Thoracic aorta (tissue), 2 donors: ENCODE data around the gene CEP19. TPM values are rescaled to one million over a fixed set of nuclear protein-coding genes. Genes with fewer than 3 reads are reported as not detected.
"Not testable (repeated sequence)": the region's sequence is repeated elsewhere in the genome, so short reads cannot be mapped to it uniquely, and the experiment has no call there.

ENCODE experiments used
- ATAC-seq: fragments of 150-250 bp; one replicate; pipeline ENCODE4 v1.8.0; 2017; ENCODE audit warnings: low read depth; ENCODE audit not compliant: insufficient number of reproducible peaks, low FRiP score
- DNase-seq: peaks from one replicate; pipeline ENCODE4 v3.0.0-alpha.2; 2020; ENCODE audit warnings: low spot score
- H3K27ac ChIP-seq, 2 donors: fragments of 200-600 bp; sonication (generic); 1 replicate in 1 of 2; 2 replicates in 1 of 2; pipeline ENCODE4 v1.5.1; 2016; ENCODE audit warnings: mild to moderate bottlenecking in 2 of 2, moderate library complexity in 2 of 2
- H3K27me3 ChIP-seq: fragments of 200-600 bp; sonication (generic); replicated peaks from 2 replicates; pipeline ENCODE4 v1.6.0; 2016; ENCODE audit warnings: mild to moderate bottlenecking; ENCODE audit not compliant: insufficient read depth
- H3K36me3 ChIP-seq: fragments of 200-600 bp; sonication (generic); one replicate; pipeline ENCODE4 v1.5.1; 2016
- H3K4me1 ChIP-seq, 2 donors: fragments of 200-600 bp; sonication (generic); 1 replicate in 1 of 2; 2 replicates in 1 of 2; pipeline versions ENCODE4 v1.5.1 to v1.6.0; 2016; ENCODE audit warnings: low read depth in 2 of 2, mild to moderate bottlenecking in 1 of 2; ENCODE audit not compliant: control insufficient read depth in 1 of 2
- H3K4me3 ChIP-seq: fragments of 200-600 bp; sonication (generic); 2 replicates; pipeline ENCODE4 v1.5.1; 2016; ENCODE audit warnings: mild to moderate bottlenecking
- H3K9me3 ChIP-seq: fragments of 200-600 bp; sonication (generic); 2 replicates; pipeline ENCODE4 v1.5.1; 2016
- CTCF ChIP-seq: fragments of 200-600 bp; sonication (generic); IDR thresholded peaks from one replicate; pipeline ENCODE4 v1.5.1; 2019; ENCODE audit warnings: antibody characterized with exemption
- total RNA-seq, 2 donors: library from RNA; depleted of rRNA; stranded (reverse); fragments of >200 nt; gene quantifications; one replicate each; pipeline versions ENCODE4 v1.1.0 to v1.2.3, GENCODE V29; 2016

Gene CEP19
- total RNA-seq, 2 donors from 2014 or later: 0.42 to 7.3 TPM

- DNase-seq: no peak
- ATAC-seq: no peak
- H3K27me3 ChIP-seq: no peaks in the 10 kb centered on the region
- TF ChIP-seq CTCF: no peak
- H3K4me1 ChIP-seq: peaks cover 0 to 3% of the 10 kb centered on the region in 2 donors
- peaks cover 3% of the 10 kb centered on the region for H3K9me3 ChIP-seq
- H3K27ac ChIP-seq: no peak overlapping the region
- H3K4me3 ChIP-seq: no peak overlapping the region
- peaks cover 3% of the 10 kb centered on the region for H3K36me3 ChIP-seq
Measured at GRCh38 chr3:196753201-196753600, 41.2 kb upstream of the CEP19 start.

GRCh38 chr3:196749125-196749524, 37.1 kb upstream of the CEP19 start:
- H3K9me3 ChIP-seq: no peaks in the 10 kb centered on the region
- H3K27me3 ChIP-seq: no peaks in the 10 kb centered on the region
- DNase-seq (no peak), ATAC-seq (no peak)
- no peak for TF ChIP-seq CTCF
- H3K4me1 ChIP-seq: peaks cover 0 to 3% of the 10 kb centered on the region in 2 donors
- H3K4me3 ChIP-seq: no peak overlapping the region
- no peak overlapping the region for H3K27ac ChIP-seq
- peaks cover 4% of the 10 kb centered on the region for H3K36me3 ChIP-seq

GRCh38 chr3:196743569-196743968, 31.5 kb upstream of the CEP19 start:
- DNase-seq, H3K36me3 ChIP-seq, H3K27me3 ChIP-seq, H3K27ac ChIP-seq, ATAC-seq, H3K9me3 ChIP-seq, H3K4me3 ChIP-seq: not testable (repeated sequence)
- H3K4me1 ChIP-seq: peaks cover 13 to 16% of the 10 kb centered on the region in 2 donors

- Histone ChIP-seq H3K27me3 (no peaks in the 10 kb centered on the region), H3K9me3 (no peaks in the 10 kb centered on the region), H3K36me3 (no peaks in the 10 kb centered on the region), H3K4me3 (peak overlapping the region; percentile 99), H3K4me1 (peaks cover 13 to 16% of the 10 kb centered on the region in 2 donors), H3K27ac (peak overlapping the region; percentile 98 to 99)
- no peak for TF ChIP-seq CTCF
- DNase-seq (no peak), ATAC-seq (no peak)
Measured at GRCh38 chr3:196741249-196741889, 29.3 kb upstream of the CEP19 start.

GRCh38 chr3:196740481-196741248, 28.6 kb upstream of the CEP19 start:
- Histone ChIP-seq H3K36me3 (no peaks in the 10 kb centered on the region), H3K9me3 (no peaks in the 10 kb centered on the region), H3K27me3 (no peaks in the 10 kb centered on the region), H3K4me1 (peaks cover 13 to 16% of the 10 kb centered on the region in 2 donors), H3K4me3 (peak overlapping the region; percentile 99), H3K27ac (peak overlapping the region; percentile 98 to 99)
- DNase-seq (no peak), ATAC-seq (no peak)
- no peak for TF ChIP-seq CTCF
